Liver (tissue), 3 donors: ENCODE measurements around the gene CECR2.

Source experiments
- CTCF ChIP-seq: fragments of 150-350 bp; IDR thresholded peaks from 2 replicates; pipeline ENCODE4 v1.5.1; 2017; ENCODE audit warnings: improper control_type of control experiment, low read depth, low read length; ENCODE audit not compliant: missing input control
- HNF4G ChIP-seq: IDR thresholded peaks from 2 replicates; pipeline ENCODE4 v1.6.1; 2016; ENCODE audit warnings: antibody characterized with exemption
- REST ChIP-seq: IDR thresholded peaks from 2 replicates; pipeline ENCODE4 v1.6.1; 2016; ENCODE audit warnings: antibody characterized with exemption, mild to moderate bottlenecking
- donor health status: healthy.
- donor health status: healthy.

- TF ChIP-seq REST (no peak), HNF4G (no peak), CTCF (no peak)
These were observed 207.2 kb downstream of the CECR2 start for GRCh38 chr22:17576470-17576869.
